A549 treated with CpdA at 1 μM for 4 hours (cell line): ENCODE results near the gene GALNT6. TPM values are rescaled to one million over a fixed set of nuclear protein-coding genes. Genes with fewer than 3 reads are reported as not detected.

Source experiments
- total RNA-seq: library from RNA; stranded (reverse); fragments of 200-300 nt; extraction: Qiagen RNA extraction; gene quantifications from 5 replicates; pipeline ENCODE4 v1.2.3, GENCODE V29; 2022; ENCODE audit warnings: low read depth

GALNT6 gene, protein sequence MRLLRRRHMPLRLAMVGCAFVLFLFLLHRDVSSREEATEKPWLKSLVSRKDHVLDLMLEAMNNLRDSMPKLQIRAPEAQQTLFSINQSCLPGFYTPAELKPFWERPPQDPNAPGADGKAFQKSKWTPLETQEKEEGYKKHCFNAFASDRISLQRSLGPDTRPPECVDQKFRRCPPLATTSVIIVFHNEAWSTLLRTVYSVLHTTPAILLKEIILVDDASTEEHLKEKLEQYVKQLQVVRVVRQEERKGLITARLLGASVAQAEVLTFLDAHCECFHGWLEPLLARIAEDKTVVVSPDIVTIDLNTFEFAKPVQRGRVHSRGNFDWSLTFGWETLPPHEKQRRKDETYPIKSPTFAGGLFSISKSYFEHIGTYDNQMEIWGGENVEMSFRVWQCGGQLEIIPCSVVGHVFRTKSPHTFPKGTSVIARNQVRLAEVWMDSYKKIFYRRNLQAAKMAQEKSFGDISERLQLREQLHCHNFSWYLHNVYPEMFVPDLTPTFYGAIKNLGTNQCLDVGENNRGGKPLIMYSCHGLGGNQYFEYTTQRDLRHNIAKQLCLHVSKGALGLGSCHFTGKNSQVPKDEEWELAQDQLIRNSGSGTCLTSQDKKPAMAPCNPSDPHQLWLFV
- total RNA-seq: 2.6 to 5.0 TPM (median 3.0 TPM) in 5 replicates

GRCh38 chr12:51391283-51392123 is at the start of gene GALNT6:
GALNT6 (minus strand) TSS chr12:51391406; CDS start chr12:51379781, 11,625 bp downstream.

GRCh38 chr12:51424662-51425539 is 33.7 kb upstream of the GALNT6 start, which contains the start of gene SLC4A8:
SLC4A8 (plus strand) TSS chr12:51424831; CDS start chr12:51424988, 157 bp downstream.

GRCh38 chr12:51346581-51346980 is 44.6 kb downstream of the GALNT6 start, which contains the start of gene CELA1:
CELA1 (minus strand) TSS chr12:51346679; CDS start chr12:51346638, 41 bp downstream.

GRCh38 chr12:51323966-51324895 is 67.0 kb downstream of the GALNT6 start, which contains the start of gene BIN2:
BIN2 (minus strand) TSS chr12:51324174; CDS start chr12:51324102, 72 bp downstream.

Other genes with a start within 250 kb of the GALNT6 start
- gene TFCP2, start 218.3 kb downstream of the GALNT6 start, total RNA-seq: 20.1 to 23.8 TPM (median 21.0 TPM) in 5 replicates
- gene POU6F1, start 173.3 kb downstream of the GALNT6 start, total RNA-seq: 1.2 to 2.8 TPM (median 1.9 TPM) in 5 replicates
- gene DAZAP2, start 152.6 kb downstream of the GALNT6 start, total RNA-seq: 328 to 395 TPM (median 337 TPM) in 5 replicates
- gene SMAGP, start 121.0 kb downstream of the GALNT6 start, total RNA-seq: 17.5 to 25.7 TPM (median 21.5 TPM) in 5 replicates
- gene BIN2, start 67.2 kb downstream of the GALNT6 start, total RNA-seq: 0.07 to 0.09 TPM in 2 of 5 replicates, not detected in the others
- gene CELA1, start 44.7 kb downstream of the GALNT6 start, total RNA-seq: not detected in 5 replicates
- gene SLC4A8, start 33.4 kb upstream of the GALNT6 start, total RNA-seq: 1.1 to 2.3 TPM (median 1.2 TPM) in 5 replicates
- gene SCN8A, start 199.8 kb upstream of the GALNT6 start, total RNA-seq: 1.2 to 2.5 TPM (median 1.8 TPM) in 5 replicates